ENCODE measurements around the gene BACE1. TPM values are rescaled to one million over a fixed set of nuclear protein-coding genes. Genes with fewer than 3 reads are reported as not detected.

The BACE1 gene
- total RNA-seq, 4 donors from 2014 or later, result 17.2 to 103 (median 32.7) TPM

- H3K36me3 ChIP-seq, result no peaks in the 10 kb centered on the region
- intact Hi-C loops (cut with DNase I; ENCODE audit: low total_unique reads), result no loop called here
- H3K4me3 ChIP-seq, result no peak overlapping the region
- H3K4me1 ChIP-seq, result no peaks in the 10 kb centered on the region
- TF ChIP-seq POLR2A (IDR thresholded peaks at IDR 0.05) (no peak), CTCF (IDR thresholded peaks at IDR 0.05) (no peak)
- no peaks in the 10 kb centered on the region for H3K27me3 ChIP-seq
- no peaks in the 10 kb centered on the region for H3K9me3 ChIP-seq
- DNase-seq, result no peak
- H3K27ac ChIP-seq, result no peak overlapping the region
Observed at GRCh38 chr11:117255966-117256365, 60.1 kb downstream of the BACE1 start.

- no peaks in the 10 kb centered on the region for H3K9me3 ChIP-seq
- H3K27ac ChIP-seq, result no peak overlapping the region
- H3K36me3 ChIP-seq, result peaks cover 0 to under 1% of the 10 kb centered on the region in 2 donors
- TF ChIP-seq POLR2A (IDR thresholded peaks at IDR 0.05) (no peak), CTCF (IDR thresholded peaks at IDR 0.05) (no peak)
- no peaks in the 10 kb centered on the region for H3K4me1 ChIP-seq
- DNase-seq, result no peak
- H3K4me3 ChIP-seq, result no peak overlapping the region
- intact Hi-C loops (cut with DNase I; ENCODE audit: low total_unique reads), result no loop called here
- no peaks in the 10 kb centered on the region for H3K27me3 ChIP-seq
Observed at GRCh38 chr11:117251506-117251905, 64.5 kb downstream of the BACE1 start.

GRCh38 chr11:117249571-117249970 is 66.5 kb downstream of the BACE1 start:
- TF ChIP-seq CTCF (IDR thresholded peaks at IDR 0.05) (no peak), POLR2A (IDR thresholded peaks at IDR 0.05) (no peak)

GRCh38 chr11:117248341-117248740 is 67.7 kb downstream of the BACE1 start:
- no peak overlapping the region for H3K27ac ChIP-seq
- H3K27me3 ChIP-seq, result no peaks in the 10 kb centered on the region
- intact Hi-C loops (cut with DNase I; ENCODE audit: low total_unique reads), result no loop called here
- peaks cover 0 to 4% of the 10 kb centered on the region in 2 donors for H3K36me3 ChIP-seq
- no peak overlapping the region for H3K4me3 ChIP-seq
- H3K9me3 ChIP-seq, result no peaks in the 10 kb centered on the region
- H3K4me1 ChIP-seq, result no peaks in the 10 kb centered on the region
- TF ChIP-seq CTCF (IDR thresholded peaks at IDR 0.05), result no peak
- TF ChIP-seq POLR2A (IDR thresholded peaks at IDR 0.05), result no peak
- DNase-seq, result no peak

More at GRCh38 chr11:117249571-117249970, 66.5 kb downstream of the BACE1 start:
- Histone ChIP-seq H3K4me1 (no peaks in the 10 kb centered on the region), H3K27me3 (no peaks in the 10 kb centered on the region), H3K4me3 (no peak overlapping the region), H3K36me3 (peaks cover 0 to 4% of the 10 kb centered on the region in 2 donors), H3K9me3 (no peaks in the 10 kb centered on the region), H3K27ac (no peak overlapping the region)
- no peak for DNase-seq
- intact Hi-C loops (cut with DNase I; ENCODE audit: low total_unique reads), result no loop called here

GRCh38 chr11:117239295-117239694 is 76.8 kb downstream of the BACE1 start:
- intact Hi-C loops (cut with DNase I; ENCODE audit: low total_unique reads), result loop anchor here (10.0 kb wide), 1 partner anchor 76 kb away; the partner anchor contains the start of gene BACE1
- no peaks in the 10 kb centered on the region for H3K36me3 ChIP-seq
- H3K4me1 ChIP-seq, result no peaks in the 10 kb centered on the region
- no peak for DNase-seq
- no peaks in the 10 kb centered on the region for H3K9me3 ChIP-seq
- no peak overlapping the region for H3K27ac ChIP-seq
- no peaks in the 10 kb centered on the region for H3K27me3 ChIP-seq
- TF ChIP-seq POLR2A (IDR thresholded peaks at IDR 0.05) (no peak), CTCF (IDR thresholded peaks at IDR 0.05) (no peak)
- H3K4me3 ChIP-seq, result no peak overlapping the region

Data from uterus (tissue), 4 donors.